GM11168 (cell line): Measurements from ENCODE around the gene STAM2.
"Not testable (repeated sequence)": the region's sequence is repeated elsewhere in the genome, so short reads cannot be mapped to it uniquely, and the experiment has no call there.

ENCODE experiments used
- in situ Hi-C: fragments of 300-500 bp; cut with MboI; formaldehyde crosslinking; loops from one replicate; pipeline ENCODE4 v1.12.0; 2022; ENCODE audit warnings: low sequenced_read_pairs; ENCODE audit not compliant: unreplicated experiment

STAM2 gene

DNA sequence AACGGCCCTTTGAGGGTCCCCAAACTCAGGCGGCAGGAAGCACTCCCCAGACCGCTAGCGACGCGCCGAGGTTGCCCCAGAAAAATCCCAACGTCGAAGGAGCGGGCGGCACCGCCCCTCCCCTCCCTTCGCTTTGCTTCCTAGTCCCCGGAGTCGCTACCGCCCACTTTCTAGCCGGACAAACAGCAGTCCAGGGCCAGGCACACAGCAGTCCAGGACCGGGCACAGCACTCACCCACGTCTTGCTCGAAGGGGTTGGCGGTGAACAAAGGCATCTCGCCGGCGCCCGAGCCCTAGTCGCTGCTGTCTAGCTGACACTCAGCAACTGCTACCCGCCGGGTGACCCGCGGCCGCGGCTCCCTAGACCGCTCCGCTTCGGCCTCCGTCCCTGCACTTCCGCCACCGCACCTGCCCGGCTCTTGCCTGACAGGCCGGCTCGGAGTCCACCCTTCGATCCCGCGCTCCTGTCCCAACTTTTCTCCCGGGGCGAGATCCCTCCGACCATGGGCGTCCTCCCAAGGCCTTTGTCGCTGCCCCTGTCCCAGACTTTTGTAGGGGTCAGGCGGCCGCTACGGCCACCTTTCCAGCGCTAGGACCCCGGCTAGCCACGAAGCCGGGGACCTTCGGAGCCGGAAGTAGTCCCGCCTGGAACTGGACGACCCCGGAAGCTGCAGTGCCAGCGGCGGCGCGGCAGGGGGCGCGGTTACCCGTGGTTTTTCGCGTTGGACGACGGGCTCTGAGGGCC, at the start of gene STAM2:
TSS of gene STAM2 (minus strand) at position 396 of the 745 bp plus-strand sequence. CDS start at position 275, 121 bp downstream.
- in situ Hi-C loops = no loop called here

DNA sequence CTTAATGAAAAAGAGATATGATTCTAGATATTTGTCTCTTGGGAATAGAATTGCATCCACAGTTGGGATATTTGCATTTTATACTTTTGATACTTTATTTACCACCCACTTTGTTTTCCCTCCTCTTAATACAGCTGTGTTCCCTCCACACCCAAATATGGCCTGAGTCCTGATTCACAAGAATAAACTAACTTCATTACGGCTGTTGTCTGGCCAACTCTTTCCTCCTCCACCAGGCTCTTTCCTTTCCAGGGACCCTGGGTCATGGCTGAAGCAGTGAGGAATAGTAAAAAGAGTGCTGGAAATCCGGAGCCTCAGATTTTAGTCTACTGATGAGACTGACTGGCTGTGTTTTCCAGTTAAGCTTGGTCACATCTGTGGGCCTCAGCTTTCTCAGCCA, 48.4 kb upstream of the STAM2 start:
- in situ Hi-C loops = no loop called here

DNA sequence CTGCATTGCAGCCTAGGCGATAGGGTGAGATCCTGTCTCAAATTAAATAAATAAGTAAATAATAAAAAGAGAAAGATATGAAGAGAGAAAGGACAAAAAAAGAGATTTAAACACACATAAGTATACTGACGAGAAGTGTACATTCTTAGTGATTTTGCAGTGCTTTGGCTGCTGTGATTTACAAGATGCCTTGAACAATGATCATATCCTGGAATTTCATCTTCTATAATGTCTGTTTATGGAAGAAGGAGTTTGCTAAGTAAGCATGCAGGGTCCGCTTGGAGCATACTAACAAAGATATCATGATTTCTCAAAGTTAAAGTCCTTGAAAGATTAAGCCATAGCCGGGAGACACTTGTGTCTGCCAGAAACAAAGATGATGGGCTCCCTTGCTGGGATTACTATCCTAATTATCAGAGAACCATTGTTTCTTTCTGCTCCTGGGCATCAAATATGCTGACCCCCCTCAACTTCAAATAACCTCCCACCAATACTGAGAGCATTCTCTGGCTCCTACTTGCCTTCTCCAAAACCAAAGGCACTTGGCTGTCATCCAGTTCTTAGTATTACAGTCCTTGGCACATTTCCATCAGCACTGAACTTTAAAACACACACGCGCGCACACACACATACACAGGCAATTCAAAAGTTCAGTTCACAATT, 47.5 kb upstream of the STAM2 start:
- in situ Hi-C loops = no loop called here

GRCh38 chr2:152221839-152222238, 46.3 kb upstream of the STAM2 start:
- in situ Hi-C loops = no loop called here

DNA sequence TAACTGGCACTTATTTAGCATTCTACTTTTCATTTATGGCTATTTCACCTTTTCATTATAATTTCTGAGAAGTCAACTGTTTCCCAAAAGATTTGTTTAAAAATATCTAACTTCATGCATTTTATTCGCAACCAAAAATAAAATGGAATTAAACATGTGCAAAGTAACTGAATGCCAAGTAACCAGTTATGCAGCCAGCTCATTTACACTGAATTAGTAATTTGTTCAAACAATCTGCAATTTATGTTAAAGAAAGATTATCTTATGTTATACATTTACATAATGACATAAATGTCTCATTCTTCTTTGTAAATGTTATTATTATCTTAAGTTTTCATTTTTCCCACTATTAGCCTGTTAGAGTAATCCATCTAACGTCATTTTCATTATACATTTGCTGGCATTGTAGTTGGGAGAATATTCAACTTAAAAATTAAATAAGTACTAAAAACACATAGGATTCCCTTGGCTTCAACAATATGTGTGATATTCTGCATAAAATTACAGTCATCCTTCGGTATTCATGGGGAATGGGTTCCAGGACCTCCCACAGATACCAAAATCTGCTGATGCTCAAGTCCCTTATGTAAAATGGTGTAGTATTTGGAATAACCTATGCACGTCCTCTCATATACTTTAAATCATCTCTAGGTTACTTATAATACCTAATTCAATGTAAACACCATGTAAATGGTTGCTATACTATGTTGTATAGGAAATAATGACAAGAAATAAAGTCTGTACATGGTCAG, 43.7 kb upstream of the STAM2 start:
- in situ Hi-C loops = no loop called here

- in situ Hi-C loops = no loop called here
Measured at GRCh38 chr2:152201466-152201830, 25.9 kb upstream of the STAM2 start.

DNA sequence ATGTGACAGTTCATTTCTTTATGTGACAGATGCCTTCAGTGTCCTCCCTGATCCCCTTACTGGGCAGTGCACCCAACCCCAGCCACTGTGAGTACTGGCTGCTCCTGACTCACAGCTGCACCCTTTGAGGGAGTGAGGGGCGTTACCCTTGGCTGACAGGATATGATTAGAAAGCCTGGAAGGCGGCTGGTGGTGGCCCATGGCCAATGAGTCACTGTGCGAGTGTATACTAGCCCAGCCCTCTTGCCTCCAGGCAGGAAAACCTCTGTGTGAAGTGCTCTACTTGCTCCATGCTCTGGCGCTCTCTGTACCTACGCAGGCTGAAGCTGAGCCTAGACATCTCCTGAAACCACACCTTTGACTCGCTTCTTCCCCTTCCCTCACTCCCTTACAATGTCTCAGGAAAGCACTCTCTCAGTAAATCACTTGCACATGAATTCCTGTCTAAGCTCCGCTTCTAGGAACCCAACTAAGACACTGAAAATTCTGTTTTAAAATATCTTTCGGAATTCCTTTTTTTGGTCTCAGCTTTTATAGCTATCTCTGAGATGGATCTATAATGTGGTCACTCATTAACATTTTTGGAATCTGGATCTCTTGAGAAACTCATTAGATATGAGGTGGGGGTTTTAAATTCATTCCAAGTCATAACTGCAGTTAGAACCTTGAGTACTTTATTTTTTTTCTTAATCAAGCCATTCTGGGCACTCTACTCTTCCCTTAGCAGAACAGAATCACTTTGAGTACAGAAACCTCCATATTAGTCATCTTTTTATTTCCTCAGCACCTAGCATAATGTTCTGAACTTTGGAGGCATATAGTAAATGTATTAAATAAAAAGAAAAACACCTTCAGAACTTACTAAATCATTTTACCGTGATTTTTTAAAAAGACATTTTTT, 25.3 kb upstream of the STAM2 start:
- in situ Hi-C loops = no loop called here

GRCh38 chr2:152200101-152200500, 24.5 kb upstream of the STAM2 start:
- in situ Hi-C loops = no loop called here

- in situ Hi-C loops = no loop called here
Measured at GRCh38 chr2:152198499-152198898, 22.9 kb upstream of the STAM2 start.

DNA sequence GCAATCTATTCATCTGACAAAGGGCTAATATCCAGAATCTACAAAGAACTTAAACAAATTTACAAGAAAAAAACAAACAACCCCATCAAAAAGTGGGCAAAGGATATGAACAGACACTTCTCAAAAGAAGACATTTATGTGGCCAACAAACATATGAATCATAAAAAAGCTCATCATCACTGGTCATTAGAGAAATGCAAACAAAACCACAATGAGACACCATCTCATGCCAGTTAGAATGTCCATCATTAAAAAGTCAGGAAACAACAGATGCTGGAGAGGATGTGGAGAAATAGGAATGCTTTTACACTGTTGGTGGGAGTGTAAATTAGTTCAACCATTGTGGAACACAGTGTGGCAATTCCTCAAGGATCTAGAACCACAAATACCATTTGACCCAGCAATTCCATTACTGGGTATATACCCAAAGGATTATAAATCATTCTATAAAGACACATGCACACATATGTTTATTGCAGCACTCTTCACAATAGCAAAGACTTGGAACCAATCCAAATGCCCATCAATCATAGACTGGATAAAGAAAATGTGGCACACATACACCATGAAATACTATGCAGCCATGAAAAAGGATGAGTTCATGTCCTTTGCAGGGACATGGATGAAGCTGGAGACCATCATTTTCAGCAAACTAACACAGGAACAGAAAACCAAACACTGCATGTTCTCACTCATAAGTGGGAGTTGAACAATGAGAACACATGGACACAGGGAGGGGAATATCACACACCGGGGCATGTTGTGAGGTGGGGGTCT, 22.1 kb upstream of the STAM2 start:
- in situ Hi-C loops = not testable (repeated sequence)

GRCh38 chr2:152189622-152190495, 14.3 kb upstream of the STAM2 start:
- in situ Hi-C loops = loop anchor here (5.0 kb wide), 1 partner anchor 432 kb away; no protein-coding TSS in a partner anchor

- in situ Hi-C loops = not testable (repeated sequence)
Measured at GRCh38 chr2:152186808-152187207, 11.2 kb upstream of the STAM2 start.

GRCh38 chr2:152186262-152186661, 10.7 kb upstream of the STAM2 start:
- in situ Hi-C loops = no loop called here

GRCh38 chr2:152183401-152184073, 8.0 kb upstream of the STAM2 start:
- in situ Hi-C loops = no loop called here

DNA sequence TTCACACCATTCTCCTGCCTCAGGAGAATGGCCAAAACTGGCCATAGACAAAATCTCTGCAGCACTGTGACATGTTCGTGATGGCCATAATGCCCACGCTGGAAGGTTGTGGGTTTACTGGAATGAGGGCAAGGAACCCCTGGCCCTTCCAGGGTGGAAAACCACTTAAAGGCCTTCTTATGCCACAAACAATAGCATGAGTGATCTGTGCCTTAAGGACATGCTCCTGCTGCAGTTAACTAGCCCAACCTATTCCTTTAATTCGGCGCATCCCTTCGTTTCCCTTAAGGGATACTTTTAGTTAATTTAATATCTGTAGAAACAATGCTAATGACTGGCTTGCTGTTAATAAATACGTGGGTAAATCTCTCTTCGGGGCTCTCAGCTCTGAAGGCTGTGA, 2.1 kb upstream of the STAM2 start:
- in situ Hi-C loops = not testable (repeated sequence)

DNA sequence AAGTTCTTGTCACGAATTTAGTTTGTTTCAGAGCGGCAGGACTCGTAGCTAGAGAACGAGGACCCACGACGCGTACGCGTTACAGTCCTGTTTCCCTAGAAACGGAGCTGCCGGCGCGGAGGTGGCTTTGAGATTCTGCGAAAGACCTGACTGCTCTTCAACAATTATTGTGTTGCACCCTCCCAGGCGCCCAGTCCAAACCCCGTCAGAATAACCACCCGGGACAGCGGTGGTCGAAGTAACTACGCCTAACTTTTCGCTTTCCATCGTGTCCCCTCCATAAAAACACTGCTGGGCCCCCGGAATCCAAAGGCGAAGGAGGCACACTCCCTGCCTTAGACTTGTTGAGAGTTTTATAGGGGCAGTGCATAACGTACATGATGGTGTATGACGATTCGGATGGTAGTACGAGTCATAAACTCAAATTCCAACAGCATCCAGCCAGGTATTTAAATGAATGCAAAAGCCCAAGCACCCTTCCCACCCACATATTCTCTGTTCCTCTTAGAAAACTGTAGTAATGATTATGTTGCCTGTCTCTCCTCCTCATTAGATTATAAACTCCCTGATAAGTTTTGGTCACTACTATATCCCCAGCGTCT, 651 bp upstream of the STAM2 start:
- in situ Hi-C loops = no loop called here

DNA sequence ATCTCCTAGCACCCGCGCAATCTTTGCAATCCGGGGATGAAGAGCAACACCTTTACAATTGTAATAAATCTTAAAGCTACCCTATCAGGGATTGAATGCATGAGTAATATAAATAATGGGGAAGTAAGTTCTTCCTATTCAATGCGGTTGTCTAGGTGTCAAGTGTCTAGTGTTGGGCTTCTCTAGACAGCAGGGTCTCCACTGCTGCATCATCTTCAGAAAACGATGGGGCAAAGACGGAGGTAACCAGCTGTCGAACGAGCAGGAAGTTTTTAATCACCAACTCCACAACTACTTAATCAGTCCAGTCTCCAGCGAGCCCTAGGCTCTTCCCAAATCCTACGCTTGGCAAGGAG, 573 bp downstream of the STAM2 start:
- in situ Hi-C loops = no loop called here

GRCh38 chr2:152174574-152174973, 989 bp downstream of the STAM2 start:
- in situ Hi-C loops = no loop called here
